K562 treated with DMSO at 1 percent for 24 hours (cell line): ENCODE data around the gene EEF1B2. TPM values are rescaled to one million over a fixed set of nuclear protein-coding genes. Genes with fewer than 3 reads are reported as not detected.

Experiments
- total RNA-seq: library from RNA; unstranded; fragments of 300-600 nt; gene quantifications from 2 replicates; pipeline ENCODE4 v1.2.3, GENCODE V29; 2022; ENCODE audit warnings: low read depth; ENCODE audit not compliant: insufficient read depth

Gene EEF1B2
- 600 and 650 TPM in 2 replicates for total RNA-seq

DNA sequence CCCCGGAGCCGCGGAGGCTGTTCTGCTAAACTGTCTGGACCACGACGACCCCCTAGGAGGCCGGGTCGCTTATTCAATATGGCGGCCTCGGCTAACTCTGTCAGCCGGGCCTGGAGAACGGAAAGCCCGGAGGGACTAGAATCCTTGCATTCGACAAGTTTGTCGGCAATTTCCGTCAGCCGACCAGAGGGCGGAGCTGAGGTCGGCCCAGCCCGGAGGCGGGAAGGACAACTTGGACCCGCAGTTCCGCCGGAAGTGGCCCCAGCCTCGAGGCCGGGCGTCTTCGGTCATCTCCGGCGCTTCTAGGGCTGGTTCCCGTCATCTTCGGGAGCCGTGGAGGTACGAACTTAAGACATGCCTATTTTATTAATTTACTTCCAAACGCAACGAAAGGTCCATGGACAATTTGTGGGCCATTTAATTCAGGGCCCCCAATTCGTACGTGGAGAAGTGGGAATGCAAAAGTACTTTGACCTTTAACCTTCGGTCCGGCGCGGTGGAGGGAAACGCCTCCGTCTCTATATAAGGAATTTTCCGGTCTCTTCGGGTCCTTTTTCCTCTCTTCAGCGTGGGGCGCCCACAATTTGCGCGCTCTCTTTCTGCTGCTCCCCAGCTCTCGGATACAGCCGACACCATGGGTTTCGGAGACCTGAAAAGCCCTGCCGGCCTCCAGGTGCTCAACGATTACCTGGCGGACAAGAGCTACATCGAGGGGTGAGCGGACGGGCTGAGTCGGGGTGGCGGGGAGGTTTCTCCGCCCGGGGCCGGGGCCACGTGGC lies at the start of gene EEF1B2, which contains the start of gene NDUFS1:
Gene EEF1B2, plus strand, starts transcription at position 550 of the 779 bp plus-strand sequence. Its CDS starts 85 bp downstream, at position 635.
Gene NDUFS1, minus strand, starts transcription at position 99 of the 779 bp plus-strand sequence. CDS start 5,766 bp downstream, outside the sequence.

Other genes starting within 250 kb of the EEF1B2 start
- gene INO80D, start 73.7 kb upstream of the EEF1B2 start, total RNA-seq: 1.1 and 1.8 TPM in 2 replicates
- 31.8 and 35.4 TPM in 2 replicates for gene NDUFS1, start 451 bp upstream of the EEF1B2 start, total RNA-seq
- 0.06 and 0.31 TPM in 2 replicates for gene ZDBF2, start 114.8 kb downstream of the EEF1B2 start, total RNA-seq